WERI-Rb-1 (cell line): Measurements from ENCODE around the gene AXL.

Source experiments
- DNase-seq: peaks from one replicate; pipeline ENCODE4 v3.0.0-alpha.2; 2020
- H3K27ac ChIP-seq: fragments of 250-450 bp; sonication (Bioruptor Pico); 2 replicates; pipeline ENCODE4 v1.5.1; 2020; ENCODE audit warnings: mild to moderate bottlenecking, moderate library complexity
- H3K27me3 ChIP-seq: fragments of 250-450 bp; sonication (Bioruptor Pico); 2 replicates; pipeline ENCODE4 v1.5.1; 2021; ENCODE audit warnings: mild to moderate bottlenecking, low read depth, moderate library complexity; ENCODE audit not compliant: insufficient read depth, severe bottlenecking
- H3K36me3 ChIP-seq: fragments of 250-450 bp; sonication (Bioruptor Pico); 2 replicates; pipeline ENCODE4 v1.5.1; 2020; ENCODE audit warnings: mild to moderate bottlenecking, moderate library complexity
- H3K4me3 ChIP-seq: 2 replicates; pipeline ENCODE4 v1.5.1; 2011; ENCODE audit warnings: low read depth, mild to moderate bottlenecking, control low read depth, low read length
- H3K9me3 ChIP-seq: fragments of 250-450 bp; sonication (Bioruptor Pico); 2 replicates; pipeline ENCODE4 v1.5.1; 2021; ENCODE audit warnings: mild to moderate bottlenecking, moderate library complexity; ENCODE audit not compliant: severe bottlenecking
- TF ChIP-seq, protein P1 (sequence below): IDR thresholded peaks from 2 replicates; pipeline ENCODE4 v1.5.1; 2011; ENCODE audit warnings: low read depth, mild to moderate bottlenecking, control low read depth, inconsistent platforms, low read length

Gene AXL

DNA sequence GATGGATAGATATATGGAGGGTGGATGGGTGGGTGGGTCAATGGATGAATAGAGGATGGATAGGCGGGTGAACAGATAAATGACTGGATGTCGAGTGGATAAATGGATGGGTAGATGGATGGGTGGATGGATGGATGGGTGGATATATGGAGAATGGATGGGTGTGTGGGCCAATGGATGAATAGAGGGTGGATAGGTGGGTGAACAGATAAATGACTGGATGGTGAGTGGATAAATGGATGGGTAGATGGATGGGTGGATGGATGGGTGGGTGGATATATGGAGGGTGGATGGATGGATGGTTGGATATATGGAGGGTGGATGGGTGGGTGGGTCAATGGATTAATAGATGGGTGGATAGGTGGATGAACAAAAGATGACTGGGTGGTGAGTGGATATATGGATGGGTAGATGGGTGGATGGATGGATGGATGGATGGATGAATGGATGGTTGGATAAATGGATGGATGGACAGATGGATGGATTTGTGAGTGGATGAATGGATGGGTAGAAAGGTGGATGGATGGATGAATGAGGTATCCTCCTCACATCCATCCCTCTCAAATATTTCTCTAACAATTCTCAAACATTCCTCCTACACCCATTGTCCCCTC, 21.0 kb downstream of the AXL start:
- H3K4me3 ChIP-seq = no peak overlapping the region
- H3K27me3 ChIP-seq = no peaks in the 10 kb centered on the region
- H3K9me3 ChIP-seq = no peaks in the 10 kb centered on the region
- no peak for DNase-seq
- TF ChIP-seq, protein P1, sequence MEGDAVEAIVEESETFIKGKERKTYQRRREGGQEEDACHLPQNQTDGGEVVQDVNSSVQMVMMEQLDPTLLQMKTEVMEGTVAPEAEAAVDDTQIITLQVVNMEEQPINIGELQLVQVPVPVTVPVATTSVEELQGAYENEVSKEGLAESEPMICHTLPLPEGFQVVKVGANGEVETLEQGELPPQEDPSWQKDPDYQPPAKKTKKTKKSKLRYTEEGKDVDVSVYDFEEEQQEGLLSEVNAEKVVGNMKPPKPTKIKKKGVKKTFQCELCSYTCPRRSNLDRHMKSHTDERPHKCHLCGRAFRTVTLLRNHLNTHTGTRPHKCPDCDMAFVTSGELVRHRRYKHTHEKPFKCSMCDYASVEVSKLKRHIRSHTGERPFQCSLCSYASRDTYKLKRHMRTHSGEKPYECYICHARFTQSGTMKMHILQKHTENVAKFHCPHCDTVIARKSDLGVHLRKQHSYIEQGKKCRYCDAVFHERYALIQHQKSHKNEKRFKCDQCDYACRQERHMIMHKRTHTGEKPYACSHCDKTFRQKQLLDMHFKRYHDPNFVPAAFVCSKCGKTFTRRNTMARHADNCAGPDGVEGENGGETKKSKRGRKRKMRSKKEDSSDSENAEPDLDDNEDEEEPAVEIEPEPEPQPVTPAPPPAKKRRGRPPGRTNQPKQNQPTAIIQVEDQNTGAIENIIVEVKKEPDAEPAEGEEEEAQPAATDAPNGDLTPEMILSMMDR = no peak
- no peak overlapping the region for H3K27ac ChIP-seq
- H3K36me3 ChIP-seq = no peaks in the 10 kb centered on the region

DNA sequence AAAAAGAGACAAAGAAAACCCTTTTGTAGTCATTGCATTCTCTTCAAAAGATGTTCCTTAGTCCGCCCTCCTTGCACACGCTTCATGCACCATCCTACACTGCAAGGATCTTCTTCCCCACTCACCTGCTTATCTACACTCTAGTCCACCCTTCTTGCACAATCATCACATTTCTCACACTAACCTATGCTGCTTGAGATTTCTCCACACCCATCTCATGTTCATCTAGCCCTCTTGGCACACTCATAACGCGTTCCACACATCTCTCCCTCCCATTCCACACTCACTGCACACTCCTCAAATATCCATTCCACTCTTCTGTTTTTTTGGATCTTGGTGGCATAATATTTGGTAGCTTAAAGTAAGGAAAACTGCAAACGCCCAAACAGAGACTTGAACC, 22.8 kb downstream of the AXL start:
- TF ChIP-seq, protein P1 = no peak
- no peak for DNase-seq

DNA sequence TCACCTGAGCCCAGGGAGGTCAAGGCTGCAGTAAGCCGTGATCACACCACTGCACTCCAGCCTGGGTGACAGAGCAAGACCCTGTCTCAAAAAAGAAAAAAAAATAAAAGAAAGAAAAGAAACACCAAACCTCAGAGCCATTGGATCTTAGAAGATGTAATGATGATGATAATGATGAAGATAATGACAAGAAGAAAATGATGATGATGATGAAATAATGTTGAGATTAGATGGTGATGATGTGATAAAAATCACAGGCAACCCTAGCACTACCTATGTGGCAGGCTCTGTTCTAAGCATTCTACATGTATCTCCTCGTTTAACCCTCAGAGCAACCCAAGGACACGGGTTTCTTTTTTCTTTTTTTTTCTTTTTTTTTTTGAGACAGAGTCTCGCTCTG, 25.1 kb downstream of the AXL start:
- Histone ChIP-seq H3K27ac (no peak overlapping the region), H3K36me3 (no peaks in the 10 kb centered on the region), H3K9me3 (no peaks in the 10 kb centered on the region), H3K4me3 (no peak overlapping the region), H3K27me3 (no peaks in the 10 kb centered on the region)
- TF ChIP-seq, protein P1 = no peak
- no peak for DNase-seq

More for the DNA sequence above, 22.8 kb downstream of the AXL start:
- H3K27me3 ChIP-seq = no peaks in the 10 kb centered on the region
- H3K36me3 ChIP-seq = no peaks in the 10 kb centered on the region
- H3K27ac ChIP-seq = no peak overlapping the region
- no peak overlapping the region for H3K4me3 ChIP-seq
- H3K9me3 ChIP-seq = no peaks in the 10 kb centered on the region

DNA sequence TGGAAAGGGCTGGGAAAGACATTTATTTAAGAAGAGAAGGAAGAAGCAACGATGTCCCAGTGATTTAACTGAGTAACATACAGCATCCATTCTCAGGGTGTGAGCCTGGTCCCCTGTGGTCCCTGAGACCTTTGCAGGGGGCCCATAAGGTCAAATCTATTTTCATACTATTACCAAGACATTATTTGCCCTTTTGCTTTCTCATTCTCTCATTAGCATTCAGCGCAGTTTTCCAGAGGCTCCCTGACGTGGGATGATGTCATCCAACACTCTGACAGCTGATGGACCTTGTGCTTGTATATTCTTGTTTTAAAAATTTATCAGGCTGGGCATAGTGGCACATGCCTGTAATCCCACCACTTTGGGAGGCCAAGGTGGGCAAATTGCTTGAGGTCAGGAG, 26.8 kb downstream of the AXL start:
- H3K36me3 ChIP-seq = no peaks in the 10 kb centered on the region

DNA sequence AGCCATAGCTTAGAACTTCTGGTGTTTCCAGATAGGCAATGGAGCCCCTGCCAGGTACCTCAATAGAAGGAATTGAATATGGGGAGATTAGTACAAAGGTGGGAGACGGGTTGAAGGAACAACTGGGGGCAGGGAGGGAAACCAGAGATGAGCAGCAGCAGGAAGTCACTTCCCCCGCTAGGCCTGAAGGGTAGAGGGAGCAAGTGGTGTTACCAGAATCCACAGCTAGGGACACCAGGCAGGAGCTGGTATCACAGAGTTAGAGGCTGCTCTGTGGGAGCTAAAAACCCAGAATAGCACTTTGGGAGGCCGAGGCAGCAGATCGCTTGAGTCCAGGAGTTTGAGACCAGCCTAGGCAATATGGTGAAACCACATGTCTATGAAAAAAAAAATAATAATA, 29.9 kb downstream of the AXL start:
- no peak for DNase-seq
- Histone ChIP-seq H3K9me3 (no peaks in the 10 kb centered on the region), H3K4me3 (no peak overlapping the region), H3K27ac (no peak overlapping the region), H3K36me3 (no peaks in the 10 kb centered on the region), H3K27me3 (no peaks in the 10 kb centered on the region)
- TF ChIP-seq, protein P1 = 0 out of 2 replicates have a peak, but pooled peaks have one; percentile 9

More for the DNA sequence above, 26.8 kb downstream of the AXL start:
- Histone ChIP-seq H3K27ac (no peak overlapping the region), H3K27me3 (no peaks in the 10 kb centered on the region), H3K4me3 (no peak overlapping the region), H3K9me3 (no peaks in the 10 kb centered on the region)
- TF ChIP-seq, protein P1 = no peak
- no peak for DNase-seq
